Ovary (tissue), 3 donors: ENCODE results near the gene INSL3.

Experiments used
- CTCF ChIP-seq, 3 donors: fragments of 450-650 bp in 2 of 3; fragments of 200-600 bp in 1 of 3; IDR thresholded peaks; one replicate each; pipeline versions ENCODE4 v1.5.1 to v1.8.0; 2016 to 2022; ENCODE audit warnings: antibody characterized with exemption in 3 of 3, mild to moderate bottlenecking in 1 of 3
- POLR2A ChIP-seq: fragments of 450-650 bp; IDR thresholded peaks from one replicate; pipeline ENCODE4 v1.6.1; 2017; ENCODE audit warnings: antibody characterized with exemption, mild to moderate bottlenecking, moderate library complexity
- donor health status: DM: no; HTN: no; CAD: no.

- TF ChIP-seq CTCF (IDR thresholded peaks at IDR 0.05) (no peak), POLR2A (no peak)
These were observed 8.7 kb upstream of the INSL3 start for GRCh38 chr19:17829855-17830566.
